Endometrial microvascular endothelial cells (primary cell): ENCODE data around the gene INHBA. TPM values are rescaled to one million over a fixed set of nuclear protein-coding genes. Genes with fewer than 3 reads are reported as not detected.

Source experiments
- in situ Hi-C: cut with HindIII; loops from 2 replicates; pipeline ENCODE4 v1.10.0; 2017; ENCODE audit warnings: low sequenced_read_pairs, low pct_unique_long_range_greater_than_20kb; ENCODE audit errors: inconsistent ontology term
- total RNA-seq: library from RNA; depleted of rRNA; stranded (reverse); fragments of >200 nt; gene quantifications from one replicate; pipeline ENCODE4 v1.2.3, GENCODE V29; 2015; ENCODE audit errors: inconsistent ontology term

INHBA gene
- total RNA-seq, 1 donor from 2014 or later = 10.2 TPM

DNA sequence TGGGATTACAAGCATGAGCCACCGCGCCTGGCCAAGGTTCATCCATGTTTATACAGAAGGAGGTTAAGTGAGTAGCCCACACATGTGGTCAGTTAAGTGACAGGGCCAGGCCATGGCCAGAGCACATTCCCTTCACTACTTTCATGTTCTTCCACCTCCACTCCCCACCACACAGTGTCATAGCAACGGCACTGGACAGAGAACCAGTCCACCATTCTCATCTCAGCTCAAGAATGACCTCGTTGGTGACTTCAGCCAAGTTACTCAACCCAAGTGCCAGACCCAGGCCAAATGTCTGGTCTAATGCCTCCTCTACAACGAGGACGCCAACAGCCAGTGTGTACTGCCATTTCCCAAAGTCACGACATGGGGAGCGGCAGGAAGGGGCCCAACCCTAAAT, 62.4 kb downstream of the INHBA start:
- in situ Hi-C loops = no loop called here

DNA sequence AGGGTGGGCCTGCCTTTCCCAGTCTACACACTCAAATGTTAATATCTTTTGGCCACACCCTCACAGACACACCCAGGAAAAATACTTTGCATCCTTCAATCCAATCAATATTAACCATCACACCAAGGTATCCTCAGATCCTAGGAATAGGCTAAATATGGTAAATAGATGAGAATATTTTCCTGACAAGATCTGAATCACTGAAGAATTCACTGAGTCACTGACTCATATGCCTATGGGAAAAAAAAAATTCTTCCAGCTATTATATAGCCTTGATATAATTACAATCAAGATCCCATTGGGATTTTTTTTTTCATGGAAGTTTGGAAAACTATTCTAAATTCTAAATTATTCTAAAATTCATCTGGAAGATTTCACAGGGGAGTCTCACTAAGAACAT, 65.8 kb downstream of the INHBA start:
- in situ Hi-C loops = no loop called here
